Skeletal muscle tissue (tissue), 4 donors: ENCODE data around the gene BPTF. TPM values are rescaled to one million over a fixed set of nuclear protein-coding genes. Genes with fewer than 3 reads are reported as not detected.

Source experiments
- H3K27ac ChIP-seq: one replicate; pipeline ENCODE4 v1.7.0; 2013; ENCODE audit warnings: mild to moderate bottlenecking, low read depth, low read length, inconsistent platforms
- H3K27me3 ChIP-seq, 3 donors: one replicate each; pipeline ENCODE4 v1.7.0; 2013; ENCODE audit warnings: low read length in 3 of 3; ENCODE audit not compliant: control insufficient read depth in 3 of 3, insufficient read depth in 3 of 3
- H3K36me3 ChIP-seq, 3 donors: one replicate each; pipeline ENCODE4 v1.7.0; 2013; ENCODE audit warnings: low read length in 3 of 3; ENCODE audit not compliant: control insufficient read depth in 3 of 3, insufficient read depth in 3 of 3
- H3K4me1 ChIP-seq, 3 donors: one replicate each; pipeline ENCODE4 v1.7.0; 2013; ENCODE audit warnings: low read length in 3 of 3, mild to moderate bottlenecking in 3 of 3; ENCODE audit not compliant: control insufficient read depth in 3 of 3, insufficient read depth in 3 of 3
- H3K4me3 ChIP-seq, 3 donors: one replicate each; pipeline ENCODE4 v1.7.0; 2013; ENCODE audit warnings: low read length in 3 of 3
- H3K9ac ChIP-seq, 3 donors: one replicate each; pipeline ENCODE4 v1.7.0; 2013; ENCODE audit warnings: low read length in 3 of 3, mild to moderate bottlenecking in 3 of 3, moderate library complexity in 2 of 3, low read depth in 1 of 3
- H3K9me3 ChIP-seq, 3 donors: one replicate each; pipeline ENCODE4 v1.7.0; 2013; ENCODE audit warnings: low read length in 3 of 3; ENCODE audit not compliant: control insufficient read depth in 3 of 3
- total RNA-seq: library from RNA; depleted of rRNA; stranded (reverse); fragments of >200 nt; gene quantifications from one replicate; pipeline ENCODE4 v1.2.3, GENCODE V29; 2014
- donor health status: Osteomylitis.

The BPTF gene
- total RNA-seq, 1 donor from 2014 or later: 61.6 TPM

DNA sequence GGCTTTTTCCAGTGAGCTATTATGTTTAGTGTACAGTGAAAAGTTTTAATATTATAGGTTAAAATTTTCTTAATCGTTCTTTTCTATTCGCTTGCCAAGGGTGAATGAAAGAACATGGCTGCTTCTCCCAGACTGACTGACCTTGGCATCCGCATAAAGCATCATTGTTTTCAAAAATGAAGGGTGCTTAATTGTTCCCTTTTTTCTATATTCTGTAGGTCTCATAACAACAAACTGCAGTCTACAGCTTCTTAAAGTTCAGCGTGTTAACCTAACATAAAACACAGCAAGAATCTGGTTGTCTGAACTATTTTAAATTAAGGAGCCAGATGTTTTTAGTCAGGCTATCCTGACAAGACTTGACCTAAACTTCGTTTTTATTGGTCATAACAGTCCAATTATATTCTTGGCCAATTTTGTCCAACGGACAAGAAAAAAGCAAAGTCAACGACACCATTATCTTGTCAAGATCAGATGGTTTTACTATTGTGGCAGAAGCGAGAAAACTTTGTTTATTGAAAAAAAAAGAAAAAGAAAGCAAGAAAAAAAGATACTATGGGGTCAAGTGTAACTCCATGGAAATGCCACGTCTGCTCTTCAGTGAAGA, 156.8 kb downstream of the BPTF start:
- no peaks in the 10 kb centered on the region for H3K27me3 ChIP-seq
- peaks cover 0 to 4% (median 2%) of the 10 kb centered on the region in 3 donors for H3K36me3 ChIP-seq
- no peak overlapping the region for H3K4me3 ChIP-seq
- H3K4me1 ChIP-seq: no peaks in the 10 kb centered on the region
- H3K9me3 ChIP-seq: no peaks in the 10 kb centered on the region
- H3K27ac ChIP-seq: no peak overlapping the region
- no peak overlapping the region for H3K9ac ChIP-seq

DNA sequence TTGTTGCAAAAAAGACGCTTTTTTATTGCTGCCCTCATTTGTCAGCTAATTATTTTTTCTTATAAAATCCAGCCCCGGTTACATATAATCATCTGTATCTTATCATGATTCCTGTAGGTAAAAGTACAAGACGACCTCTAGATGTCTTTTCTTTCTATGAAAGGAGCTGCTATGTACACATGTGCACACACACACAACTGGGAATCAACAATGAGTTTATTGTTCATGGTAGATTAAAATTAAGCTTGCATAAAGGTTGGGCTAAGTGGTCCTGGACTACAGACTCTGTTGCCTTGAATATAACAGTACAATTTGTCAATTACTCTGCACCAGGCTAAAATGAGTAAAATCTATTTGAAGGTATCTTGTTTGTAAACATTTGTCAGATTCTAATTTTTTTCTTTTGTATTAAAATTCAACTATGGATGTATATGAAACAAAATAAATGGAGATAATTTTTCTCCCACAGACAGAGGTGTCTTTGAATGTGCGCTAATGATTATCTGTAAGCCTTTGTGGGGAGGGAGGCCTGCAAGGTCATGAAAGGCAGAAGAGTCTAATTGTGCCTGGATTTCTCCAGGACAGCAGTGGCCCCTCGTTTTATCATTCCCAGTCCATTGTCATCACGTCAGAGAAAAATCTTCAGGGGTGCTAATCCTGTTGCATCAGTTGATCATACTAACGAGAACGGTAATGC, 157.5 kb downstream of the BPTF start:
- H3K27ac ChIP-seq: no peak overlapping the region
- H3K27me3 ChIP-seq: no peaks in the 10 kb centered on the region
- H3K9ac ChIP-seq: no peak overlapping the region
- no peak overlapping the region for H3K4me3 ChIP-seq
- H3K9me3 ChIP-seq: no peaks in the 10 kb centered on the region
- H3K4me1 ChIP-seq: no peaks in the 10 kb centered on the region
- peaks cover 0 to 4% (median 0%) of the 10 kb centered on the region in 3 donors for H3K36me3 ChIP-seq

DNA sequence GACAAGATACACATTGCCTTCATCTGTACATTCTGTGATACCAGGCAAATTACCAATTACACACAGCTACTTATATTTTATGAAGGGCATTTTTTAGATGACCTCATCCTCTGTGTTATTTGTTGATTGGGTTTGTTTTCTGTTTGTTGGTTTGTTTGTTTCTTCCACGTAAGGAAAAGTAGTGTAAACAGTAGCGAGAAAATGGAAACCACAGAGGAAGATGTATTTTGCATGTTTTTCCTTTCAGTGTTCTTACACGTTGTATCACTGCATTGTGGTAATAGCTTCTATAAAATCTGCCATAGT, 158.0 kb downstream of the BPTF start:
- Histone ChIP-seq H3K9ac (no peak overlapping the region), H3K27ac (no peak overlapping the region), H3K9me3 (no peaks in the 10 kb centered on the region), H3K36me3 (peaks cover 0 to 4% (median 0%) of the 10 kb centered on the region in 3 donors), H3K4me3 (no peak overlapping the region), H3K4me1 (no peaks in the 10 kb centered on the region), H3K27me3 (no peaks in the 10 kb centered on the region)

DNA sequence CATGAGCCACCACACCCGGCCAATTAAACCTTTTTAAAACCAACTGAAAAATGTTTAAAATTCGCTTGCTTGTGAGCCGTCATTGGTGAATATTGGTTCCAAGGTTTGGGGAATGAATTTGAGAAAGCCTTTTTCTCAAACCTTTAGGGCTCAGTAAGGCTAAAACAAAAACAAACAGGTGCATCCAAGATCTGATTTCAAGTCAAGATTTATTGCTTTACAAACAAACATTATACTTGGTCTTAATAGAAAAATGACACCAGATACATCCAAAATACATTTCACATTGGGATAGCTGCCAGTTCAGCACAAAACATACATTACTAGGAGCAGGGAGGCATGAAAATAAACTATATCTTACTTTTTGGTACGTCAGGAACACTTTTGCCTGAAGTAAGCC, 165.6 kb downstream of the BPTF start:
- peaks cover 16 to 21% (median 18%) of the 10 kb centered on the region in 3 donors for H3K4me1 ChIP-seq
- H3K27ac ChIP-seq: no peak overlapping the region
- H3K9ac ChIP-seq: no peak overlapping the region
- H3K36me3 ChIP-seq: no peaks in the 10 kb centered on the region
- H3K27me3 ChIP-seq: no peaks in the 10 kb centered on the region
- no peaks in the 10 kb centered on the region for H3K9me3 ChIP-seq
- H3K4me3 ChIP-seq: no peak overlapping the region

DNA sequence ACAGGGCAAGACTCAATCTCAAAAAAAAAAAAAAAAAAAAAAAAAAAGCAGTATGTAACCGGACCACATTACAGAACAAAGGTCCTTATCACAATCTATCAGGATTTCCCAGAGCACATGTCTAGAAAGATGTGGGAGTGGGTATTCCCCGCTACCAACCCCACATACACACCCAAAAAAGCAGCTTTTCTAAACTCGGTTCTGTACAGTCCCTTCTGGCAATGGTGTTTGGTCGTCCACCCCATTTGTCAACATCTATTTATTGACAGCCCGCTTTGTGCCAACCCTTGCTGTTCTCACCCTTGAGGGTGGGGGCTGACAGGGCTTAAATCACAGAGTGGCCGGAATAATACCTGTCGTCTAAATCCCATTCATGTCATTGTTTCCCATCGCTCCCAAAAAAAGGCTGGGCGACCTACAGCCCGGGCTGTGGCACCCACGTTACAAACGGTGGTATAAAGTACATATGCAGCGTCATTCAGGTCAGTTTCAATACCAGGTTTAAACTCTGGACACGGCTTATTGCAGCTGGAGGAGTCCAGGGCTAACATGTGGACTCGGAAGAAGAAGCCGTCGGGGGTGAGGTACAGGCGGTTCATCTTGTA, 167.3 kb downstream of the BPTF start:
- H3K4me3 ChIP-seq: peak overlapping the region; percentile 81 to 89 (median 87)
- H3K4me1 ChIP-seq: peaks cover 16 to 21% (median 18%) of the 10 kb centered on the region in 3 donors
- no peaks in the 10 kb centered on the region for H3K9me3 ChIP-seq
- H3K27me3 ChIP-seq: no peaks in the 10 kb centered on the region
- peak overlapping the region; percentile 90 for H3K27ac ChIP-seq
- H3K9ac ChIP-seq: peak overlapping the region; percentile 77 to 91 (median 87)
- no peaks in the 10 kb centered on the region for H3K36me3 ChIP-seq

DNA sequence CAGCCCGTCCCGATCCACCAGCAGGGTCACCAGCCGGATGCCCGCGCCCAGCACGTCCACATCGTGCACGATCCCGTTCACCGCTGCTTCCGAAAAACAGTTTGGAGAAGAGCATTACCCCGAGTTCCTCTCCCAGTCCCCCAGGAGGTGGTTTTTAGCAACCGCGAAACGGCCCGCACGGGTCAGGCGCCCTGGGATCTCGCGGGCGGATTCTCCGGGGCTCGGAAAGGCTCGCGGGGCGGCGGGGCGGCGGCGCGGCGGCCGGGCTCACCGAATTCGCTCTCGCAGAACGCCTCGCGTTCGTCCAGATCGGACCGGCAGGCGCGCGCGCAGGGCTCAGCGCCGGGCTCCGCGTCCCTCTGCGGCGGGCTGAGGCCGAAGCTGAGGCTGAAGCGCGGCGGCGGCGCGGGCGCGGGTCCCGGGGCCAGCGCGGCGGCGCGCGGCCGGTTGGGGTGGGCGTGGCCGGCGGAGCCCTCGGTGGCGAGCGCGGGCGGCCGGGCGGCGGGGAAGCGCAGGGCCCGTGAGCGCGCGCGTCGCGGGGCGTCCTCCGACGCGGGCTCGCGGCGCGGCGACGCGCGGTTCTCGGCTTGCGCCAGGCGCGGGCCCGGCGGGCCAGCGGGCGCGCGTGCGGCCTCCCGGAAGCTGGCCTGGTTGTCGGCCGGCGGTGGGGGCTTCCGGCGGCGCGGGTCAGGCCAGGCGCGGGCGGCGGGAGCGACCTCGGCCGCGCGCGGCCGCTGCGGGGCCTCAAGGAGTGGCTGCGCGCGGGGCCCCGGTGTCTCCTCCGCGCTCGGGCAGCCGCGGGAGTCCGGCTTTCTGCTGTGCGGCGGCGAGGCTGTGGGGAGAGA, 168.1 kb downstream of the BPTF start:
- peak overlapping the region; percentile 90 for H3K27ac ChIP-seq
- peaks cover 16 to 21% (median 18%) of the 10 kb centered on the region in 3 donors for H3K4me1 ChIP-seq
- H3K36me3 ChIP-seq: no peaks in the 10 kb centered on the region
- H3K4me3 ChIP-seq: peak overlapping the region; percentile 81 to 93 (median 89)
- peak overlapping the region; percentile 79 to 91 (median 87) for H3K9ac ChIP-seq
- H3K9me3 ChIP-seq: no peaks in the 10 kb centered on the region
- no peaks in the 10 kb centered on the region for H3K27me3 ChIP-seq

DNA sequence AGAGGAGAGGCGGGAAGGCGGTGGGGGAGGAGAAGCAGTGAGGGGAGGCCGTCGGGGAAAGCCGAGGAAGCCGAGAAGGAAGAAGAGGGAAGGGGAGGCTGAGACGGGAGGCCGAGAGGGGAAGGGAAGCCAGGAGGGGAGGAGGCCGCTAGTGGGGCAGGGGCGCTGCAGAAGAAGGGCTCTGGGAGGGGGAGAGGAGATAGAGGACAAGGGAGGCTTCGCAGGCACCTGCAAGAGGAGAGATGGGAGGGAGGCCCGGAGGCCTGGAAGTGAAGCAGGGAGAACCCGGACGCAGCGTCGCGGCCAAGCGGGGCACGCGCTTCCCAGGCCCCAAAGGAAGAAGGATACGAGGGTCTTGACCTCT, 168.7 kb downstream of the BPTF start:
- Histone ChIP-seq H3K9me3 (no peaks in the 10 kb centered on the region), H3K36me3 (no peaks in the 10 kb centered on the region), H3K27ac (peak overlapping the region; percentile 90), H3K4me3 (peak overlapping the region; percentile 76 to 93 (median 85)), H3K4me1 (peaks cover 16 to 21% (median 18%) of the 10 kb centered on the region in 3 donors), H3K27me3 (no peaks in the 10 kb centered on the region), H3K9ac (peak overlapping the region; percentile 79 to 88 (median 80))

DNA sequence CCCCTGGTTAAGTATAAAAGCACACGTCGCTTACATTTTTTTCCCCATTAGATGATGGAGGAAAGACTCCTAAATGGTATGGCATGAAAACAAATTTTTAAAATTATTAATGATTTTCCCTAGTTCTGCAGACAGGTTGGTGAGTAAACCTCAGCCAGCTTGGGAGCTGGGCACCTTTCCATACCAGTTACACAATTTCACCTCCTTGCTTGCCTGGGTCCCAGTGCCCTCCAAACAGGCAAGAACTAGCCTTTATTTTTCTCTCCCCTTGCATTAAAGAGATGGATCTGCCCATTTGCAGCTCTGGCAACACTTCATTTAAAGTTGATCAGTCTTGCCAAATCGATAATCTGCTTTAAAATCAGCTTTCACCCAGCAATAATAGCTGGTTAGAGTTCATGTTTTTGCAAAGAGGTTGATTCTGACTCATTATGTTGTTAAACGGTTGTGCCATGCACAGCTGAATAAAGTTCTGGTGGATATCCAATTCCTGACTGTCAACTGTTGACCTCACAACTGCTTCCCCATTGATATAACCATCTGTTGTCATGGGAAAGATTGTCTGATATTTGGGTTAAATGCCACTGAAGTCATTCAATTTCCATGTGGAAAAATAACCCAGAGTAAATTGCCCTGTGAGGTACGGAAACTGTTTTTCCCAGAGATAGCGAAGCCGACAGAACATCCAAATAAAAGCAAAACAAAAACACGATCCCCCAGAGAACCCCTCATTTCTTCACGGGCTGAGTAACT, 169.7 kb downstream of the BPTF start:
- Histone ChIP-seq H3K27ac (peak overlapping the region; percentile 58), H3K9me3 (no peaks in the 10 kb centered on the region), H3K36me3 (no peaks in the 10 kb centered on the region), H3K4me3 (peak overlapping the region; percentile 73 to 91 (median 74)), H3K27me3 (no peaks in the 10 kb centered on the region), H3K9ac (peak overlapping the region; percentile 70 to 77 (median 75)), H3K4me1 (peaks cover 16 to 21% (median 18%) of the 10 kb centered on the region in 3 donors)

DNA sequence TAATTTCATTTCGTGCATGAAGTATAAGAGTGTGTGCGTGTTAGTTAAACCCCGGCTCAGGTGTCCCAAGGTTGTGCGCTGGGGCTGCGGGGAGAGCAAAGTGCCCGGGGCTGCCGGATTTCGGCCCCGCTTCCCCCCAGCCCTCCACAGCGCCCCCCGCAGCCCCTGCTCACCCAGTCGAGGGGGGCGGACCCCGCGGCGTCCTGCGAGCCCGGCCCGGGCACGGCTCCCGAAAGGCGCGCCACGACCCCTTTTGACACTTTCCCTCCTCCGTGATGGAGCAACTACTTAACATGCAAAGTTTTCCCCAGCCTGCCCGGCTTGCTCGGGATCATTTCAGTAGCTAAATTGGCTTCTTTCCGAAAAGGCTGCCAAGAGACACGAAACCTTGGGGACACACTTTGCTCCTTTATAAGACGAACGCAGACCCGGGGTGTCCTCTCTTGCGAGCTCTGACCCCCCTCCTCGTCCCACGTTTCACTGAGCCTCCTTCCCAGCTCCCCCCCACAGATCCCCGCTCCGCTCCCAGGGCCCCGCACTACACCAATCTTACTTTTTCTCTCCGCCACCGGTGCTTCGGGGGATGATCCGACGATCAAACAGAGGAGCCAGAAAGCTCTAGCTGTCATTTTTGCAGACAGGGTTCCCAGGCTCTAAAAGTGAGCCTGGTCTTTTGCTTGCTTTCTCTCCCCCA, 170.4 kb downstream of the BPTF start:
- Histone ChIP-seq H3K9me3 (no peaks in the 10 kb centered on the region), H3K9ac (peak overlapping the region; percentile 70 to 77 (median 75)), H3K4me1 (peaks cover 16 to 21% (median 18%) of the 10 kb centered on the region in 3 donors), H3K27me3 (no peaks in the 10 kb centered on the region), H3K27ac (peak overlapping the region; percentile 58), H3K4me3 (peak overlapping the region; percentile 73 to 91 (median 74)), H3K36me3 (no peaks in the 10 kb centered on the region)
